Islet of Langerhans (tissue), 1 donor: ENCODE measurements around the gene NOP56.
"Not testable (repeated sequence)": the region's sequence is repeated elsewhere in the genome, so short reads cannot be mapped to it uniquely, and the experiment has no call there.

Source experiments
- FAIRE-seq: peaks from one replicate; lab custom pipeline; 2011; peaks lifted over from hg19 to GRCh38; lab: Jason Lieb, UNC

The NOP56 gene

DNA sequence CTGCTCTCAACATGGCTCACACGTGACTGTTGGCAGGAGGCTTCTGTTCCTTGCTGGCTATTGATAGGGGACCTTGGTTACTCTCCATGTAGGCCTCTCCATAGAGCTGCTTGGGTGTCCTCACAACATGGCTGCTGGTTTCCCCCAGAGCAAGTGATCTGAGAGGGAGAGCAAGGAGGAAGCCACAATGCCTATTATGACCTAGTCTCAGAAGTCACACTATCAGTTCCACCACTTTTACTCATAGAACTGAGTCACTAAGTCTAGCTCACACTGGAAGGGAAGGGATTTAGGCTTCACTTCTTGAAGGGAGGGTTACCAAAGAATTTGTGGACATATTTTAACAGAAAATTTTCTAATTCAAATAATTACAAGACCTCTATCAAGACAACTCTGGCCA lies 8.7 kb upstream of the NOP56 start:
- FAIRE-seq, result no peak

DNA sequence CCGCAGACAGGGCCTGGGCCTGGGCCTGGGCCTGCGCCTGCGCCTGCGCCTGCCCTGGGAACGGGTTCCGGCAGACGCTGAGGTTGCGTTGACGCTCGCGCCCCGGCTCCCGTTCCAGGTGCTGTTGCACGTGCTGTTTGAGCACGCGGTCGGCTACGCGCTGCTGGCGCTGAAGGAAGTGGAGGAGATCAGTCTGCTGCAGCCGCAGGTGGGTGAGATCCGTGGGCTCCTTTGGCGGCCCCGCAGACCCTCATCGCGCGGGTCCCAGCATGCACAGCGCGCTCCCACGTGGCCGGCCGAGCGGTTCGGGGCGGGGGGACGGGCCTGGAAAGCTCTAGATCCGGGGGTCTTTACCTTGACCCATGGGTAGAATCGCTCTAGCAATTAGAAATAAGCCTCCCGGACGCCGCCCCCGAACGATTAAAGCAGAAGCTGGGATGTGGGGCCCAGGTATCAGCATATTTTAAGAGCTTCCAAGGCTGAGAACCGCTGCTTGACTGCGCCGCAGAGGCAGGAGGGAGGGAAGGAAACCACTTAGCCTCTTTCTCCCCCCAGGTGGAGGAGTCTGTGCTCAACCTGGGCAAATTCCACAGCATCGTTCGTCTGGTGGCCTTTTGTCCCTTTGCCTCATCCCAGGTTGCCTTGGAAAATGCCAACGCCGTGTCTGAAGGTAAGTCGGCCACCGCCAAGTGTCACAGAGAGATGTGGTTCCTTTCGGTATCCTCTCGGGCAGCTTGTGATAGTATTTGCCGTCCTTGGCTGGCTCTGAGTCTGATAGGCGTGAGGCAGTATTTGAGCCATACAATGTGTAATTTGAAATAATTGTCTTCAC lies 508 bp downstream of the NOP56 start:
- FAIRE-seq, result no peak

DNA sequence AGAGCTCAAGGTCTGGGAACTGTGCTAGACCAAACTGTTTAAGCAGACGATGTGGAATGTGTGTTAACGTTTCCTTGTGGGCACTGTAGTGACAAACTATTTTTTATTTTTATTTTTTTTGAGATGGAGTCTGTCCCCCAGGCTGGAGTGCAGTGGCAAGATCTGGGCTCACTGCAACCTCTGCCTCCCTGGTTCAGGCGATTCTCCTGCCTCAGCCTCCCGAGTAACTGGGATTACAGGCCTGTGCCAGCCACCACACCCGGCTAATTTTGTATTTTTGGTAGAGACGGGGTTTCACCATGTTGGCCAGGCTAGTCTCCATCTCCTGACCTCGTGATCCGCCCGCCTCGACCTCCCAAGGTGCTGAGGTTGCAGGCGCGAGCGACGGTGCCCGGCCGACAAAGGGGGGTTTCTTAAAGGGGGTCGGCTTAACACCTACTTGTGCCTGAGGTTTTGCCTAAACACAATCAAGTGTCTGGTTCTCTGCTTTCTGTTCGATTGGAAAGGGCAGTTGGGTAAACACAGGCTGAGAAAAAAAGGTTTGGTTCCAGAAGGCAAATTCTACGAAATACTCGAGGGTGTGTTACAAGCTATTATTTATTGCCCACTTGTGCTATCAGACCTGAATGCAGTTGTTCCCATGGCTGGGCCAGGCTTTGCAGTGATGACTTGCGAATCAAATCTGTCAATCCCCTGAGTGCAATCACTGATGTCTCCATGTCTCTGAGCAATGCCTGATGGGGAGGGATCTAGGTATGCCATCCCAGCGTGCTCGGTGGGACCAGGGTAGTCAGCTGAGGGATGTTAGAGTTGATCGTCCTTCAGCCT lies 1.3 kb downstream of the NOP56 start:
- FAIRE-seq, result no peak

DNA sequence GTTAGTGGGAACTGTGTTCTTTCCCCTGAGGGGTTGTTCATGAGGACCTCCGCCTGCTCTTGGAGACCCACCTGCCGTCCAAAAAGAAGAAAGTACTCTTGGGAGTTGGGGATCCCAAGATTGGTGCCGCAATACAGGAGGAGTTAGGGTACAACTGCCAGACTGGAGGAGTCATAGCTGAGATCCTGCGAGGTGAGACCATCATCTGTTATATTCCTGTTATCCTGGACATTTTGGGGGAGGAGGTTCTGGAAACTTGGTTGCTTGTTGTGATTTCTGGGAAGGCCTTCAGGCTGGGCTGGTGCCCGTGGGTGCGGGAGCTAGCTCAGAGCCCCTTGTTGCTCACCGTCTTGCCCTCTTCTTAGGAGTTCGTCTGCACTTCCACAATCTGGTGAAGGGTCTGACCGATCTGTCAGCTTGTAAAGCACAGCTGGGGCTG lies 2.0 kb downstream of the NOP56 start:
- no peak for FAIRE-seq

DNA sequence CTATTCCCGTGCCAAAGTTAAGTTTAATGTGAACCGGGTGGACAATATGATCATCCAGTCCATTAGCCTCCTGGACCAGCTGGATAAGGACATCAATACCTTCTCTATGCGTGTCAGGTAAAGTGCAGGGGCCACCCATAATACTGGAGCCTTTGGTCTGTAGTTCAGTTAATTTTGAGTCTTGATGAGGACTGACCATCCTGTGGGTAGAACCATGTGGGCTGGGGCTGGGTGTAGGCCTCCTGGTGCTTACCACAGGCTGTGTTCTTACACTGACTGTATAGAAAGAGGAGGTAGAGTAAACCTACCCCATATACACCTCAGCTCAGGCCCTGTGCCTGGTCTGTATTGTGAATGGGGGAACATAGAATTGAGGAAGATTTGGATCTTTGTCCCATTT lies 2.4 kb downstream of the NOP56 start:
- FAIRE-seq, result no peak

DNA sequence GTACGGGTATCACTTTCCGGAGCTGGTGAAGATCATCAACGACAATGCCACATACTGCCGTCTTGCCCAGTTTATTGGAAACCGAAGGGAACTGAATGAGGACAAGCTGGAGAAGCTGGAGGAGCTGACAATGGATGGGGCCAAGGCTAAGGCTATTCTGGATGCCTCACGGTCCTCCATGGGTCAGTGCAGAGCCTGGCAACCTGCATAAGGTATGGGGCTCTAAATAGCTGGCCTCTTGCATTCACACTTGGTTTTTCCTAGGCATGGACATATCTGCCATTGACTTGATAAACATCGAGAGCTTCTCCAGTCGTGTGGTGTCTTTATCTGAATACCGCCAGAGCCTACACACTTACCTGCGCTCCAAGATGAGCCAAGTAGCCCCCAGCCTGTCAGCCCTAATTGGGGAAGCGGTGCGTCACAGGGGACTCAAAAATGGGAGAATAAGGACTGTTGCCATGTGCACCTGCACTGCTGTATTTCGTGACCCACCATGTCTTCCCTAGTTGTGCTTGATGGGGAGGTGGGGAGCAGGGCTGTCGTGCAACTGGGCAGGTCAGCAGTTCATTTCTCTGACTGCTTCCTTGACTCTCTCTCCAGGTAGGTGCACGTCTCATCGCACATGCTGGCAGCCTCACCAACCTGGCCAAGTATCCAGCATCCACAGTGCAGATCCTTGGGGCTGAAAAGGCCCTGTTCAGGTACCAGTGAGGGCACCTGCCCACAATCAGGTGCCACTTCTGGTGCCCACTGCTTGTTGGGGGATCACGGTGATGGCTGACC lies 3.1 kb downstream of the NOP56 start:
- no peak for FAIRE-seq

DNA sequence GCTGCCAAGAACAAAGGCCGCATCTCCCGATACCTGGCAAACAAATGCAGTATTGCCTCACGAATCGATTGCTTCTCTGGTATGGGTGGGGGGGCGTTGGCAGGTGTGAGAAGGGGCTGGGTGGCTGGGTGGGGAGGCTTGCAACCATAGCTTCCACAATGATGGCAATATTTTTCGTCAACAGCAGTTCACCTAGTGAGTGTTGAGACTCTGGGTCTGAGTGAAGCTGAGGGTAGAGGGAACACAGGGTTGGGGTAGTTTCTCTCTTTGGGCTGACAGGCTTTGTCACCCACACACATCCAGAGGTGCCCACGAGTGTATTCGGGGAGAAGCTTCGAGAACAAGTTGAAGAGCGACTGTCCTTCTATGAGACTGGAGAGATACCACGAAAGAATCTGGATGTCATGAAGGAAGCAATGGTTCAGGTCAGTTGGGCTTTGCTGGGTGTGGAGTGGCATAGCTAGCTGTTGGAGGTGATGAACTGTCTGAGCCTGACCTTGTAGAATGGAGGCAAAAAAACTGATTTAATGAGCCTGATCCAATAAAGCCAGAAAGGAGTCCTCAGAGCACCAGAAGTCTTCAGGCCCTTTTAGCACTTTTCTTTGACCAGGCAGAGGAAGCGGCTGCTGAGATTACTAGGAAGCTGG lies 4.2 kb downstream of the NOP56 start:
- no peak for FAIRE-seq

DNA sequence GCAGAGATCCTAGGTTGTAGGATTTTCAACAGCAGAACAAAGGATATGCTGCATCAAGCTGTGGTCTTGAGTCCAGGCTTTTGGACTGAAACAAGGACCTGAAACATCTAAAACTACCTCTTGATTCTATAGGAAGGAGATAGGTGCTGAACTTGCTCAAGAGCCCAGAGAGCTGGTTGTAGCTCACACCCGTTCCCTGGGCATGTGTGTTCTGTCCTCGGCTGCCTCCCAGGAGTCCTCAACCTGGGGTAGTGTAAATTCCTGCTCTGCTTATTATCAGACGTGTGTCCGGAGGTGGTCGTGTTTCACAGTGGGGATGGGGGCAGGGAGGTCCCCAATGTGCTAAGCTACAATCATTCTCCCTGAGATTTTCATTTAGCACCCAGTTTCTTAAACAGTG lies 4.8 kb downstream of the NOP56 start:
- FAIRE-seq, result no peak

DNA sequence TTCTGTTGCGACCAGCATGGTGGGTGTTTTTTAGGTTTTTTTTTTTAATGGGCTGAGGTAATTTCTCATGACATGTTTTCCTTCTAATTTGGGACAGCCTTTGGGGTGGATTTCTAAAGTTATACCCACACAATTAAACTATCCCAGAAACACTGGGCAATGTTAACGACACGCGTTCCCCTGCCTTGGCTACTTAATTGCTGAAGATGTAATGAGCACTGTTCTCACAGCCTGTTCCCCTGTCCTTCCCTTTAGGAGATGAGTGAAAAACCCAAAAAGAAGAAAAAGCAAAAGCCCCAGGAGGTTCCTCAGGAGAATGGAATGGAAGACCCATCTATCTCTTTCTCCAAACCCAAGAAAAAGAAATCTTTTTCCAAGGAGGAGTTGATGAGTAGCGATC lies 5.2 kb downstream of the NOP56 start:
- no peak for FAIRE-seq

DNA sequence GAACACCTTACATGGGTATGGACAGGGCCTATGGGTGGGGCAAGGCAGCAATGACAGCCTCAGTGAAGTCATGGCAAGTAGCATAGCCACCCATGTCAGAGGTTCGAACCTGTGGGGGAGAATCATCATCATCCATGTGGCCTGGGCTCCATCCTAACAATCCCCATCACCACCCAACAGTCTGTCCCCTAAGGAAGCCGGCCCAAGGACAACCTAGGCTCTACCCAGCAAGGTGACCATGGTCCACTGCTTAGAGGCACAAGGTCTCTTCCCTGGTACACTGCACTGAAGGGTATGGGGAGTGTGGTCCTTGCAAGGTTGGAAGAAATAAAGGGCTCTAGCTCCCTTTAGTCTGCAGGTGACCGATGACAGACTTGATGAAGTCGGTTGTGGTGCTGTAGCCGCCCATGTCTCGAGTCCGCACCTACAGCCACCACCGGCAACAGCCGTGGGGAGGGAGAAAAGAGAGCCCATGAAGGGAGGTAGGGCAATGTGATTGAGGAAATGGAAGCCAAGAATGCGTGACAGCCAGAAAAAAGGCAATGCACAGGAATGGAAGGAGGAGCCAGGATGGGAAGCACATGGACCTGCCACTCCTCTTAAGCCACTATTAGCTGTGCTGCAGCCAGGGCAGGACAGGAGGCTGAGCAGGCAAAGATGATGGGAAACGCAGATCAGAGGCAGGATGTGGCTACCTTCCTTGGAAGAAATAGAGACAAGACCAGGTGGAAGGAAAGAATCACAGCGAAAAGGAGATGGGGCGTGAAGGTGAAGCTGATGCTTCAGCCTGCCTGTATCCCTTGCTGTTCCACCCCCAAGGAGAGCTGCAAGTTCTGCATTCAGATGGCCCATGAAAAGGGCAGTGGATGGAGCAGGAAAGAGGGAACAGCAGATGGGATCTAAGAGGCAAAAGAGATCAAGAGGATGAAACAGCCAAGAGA lies 6.3 kb downstream of the NOP56 start:
- no peak for FAIRE-seq

DNA sequence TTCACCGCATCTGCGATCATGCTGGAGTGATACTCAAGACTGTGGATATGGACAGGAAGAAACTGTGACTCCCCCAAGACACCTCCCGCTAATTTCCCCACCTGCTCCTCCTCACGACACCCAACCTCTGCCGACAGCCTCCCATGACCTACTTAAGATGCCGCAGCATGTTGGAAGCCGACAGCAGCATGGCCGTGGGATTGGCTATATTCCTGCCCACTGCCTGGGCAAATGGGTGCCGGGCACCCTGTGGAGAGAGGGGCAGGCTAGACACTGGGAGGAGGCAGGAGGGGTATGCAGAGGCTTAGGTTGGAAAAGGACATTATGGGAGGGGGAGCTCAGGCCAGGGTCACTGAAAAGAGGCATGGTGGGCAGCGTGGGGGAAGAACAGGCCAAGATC lies 7.1 kb downstream of the NOP56 start:
- no peak for FAIRE-seq

DNA sequence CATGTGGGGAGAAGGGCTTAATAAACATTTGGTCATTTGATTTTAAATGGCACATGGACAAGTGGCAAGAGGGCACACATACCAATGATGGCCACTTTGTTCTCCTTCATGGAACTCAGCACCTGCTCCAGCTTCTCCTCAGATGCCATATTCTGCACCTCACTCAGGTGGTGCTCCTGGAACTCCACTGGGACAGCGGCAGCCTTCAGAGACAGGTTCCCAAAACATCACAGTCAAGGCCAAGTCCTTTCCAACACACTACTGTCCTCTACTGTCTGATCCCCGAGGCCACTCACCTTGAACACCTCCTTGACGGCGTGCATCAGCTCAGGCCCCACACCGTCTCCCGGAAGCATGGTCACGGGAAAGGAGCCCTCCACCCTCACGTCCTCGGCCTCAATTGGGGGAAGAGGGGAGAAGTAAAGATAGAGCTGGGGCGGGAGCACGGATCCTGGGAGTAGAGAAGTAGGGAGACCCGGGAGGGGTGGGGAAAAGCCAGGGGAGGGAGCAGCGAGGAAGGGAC lies 11.0 kb downstream of the NOP56 start:
- no peak for FAIRE-seq

DNA sequence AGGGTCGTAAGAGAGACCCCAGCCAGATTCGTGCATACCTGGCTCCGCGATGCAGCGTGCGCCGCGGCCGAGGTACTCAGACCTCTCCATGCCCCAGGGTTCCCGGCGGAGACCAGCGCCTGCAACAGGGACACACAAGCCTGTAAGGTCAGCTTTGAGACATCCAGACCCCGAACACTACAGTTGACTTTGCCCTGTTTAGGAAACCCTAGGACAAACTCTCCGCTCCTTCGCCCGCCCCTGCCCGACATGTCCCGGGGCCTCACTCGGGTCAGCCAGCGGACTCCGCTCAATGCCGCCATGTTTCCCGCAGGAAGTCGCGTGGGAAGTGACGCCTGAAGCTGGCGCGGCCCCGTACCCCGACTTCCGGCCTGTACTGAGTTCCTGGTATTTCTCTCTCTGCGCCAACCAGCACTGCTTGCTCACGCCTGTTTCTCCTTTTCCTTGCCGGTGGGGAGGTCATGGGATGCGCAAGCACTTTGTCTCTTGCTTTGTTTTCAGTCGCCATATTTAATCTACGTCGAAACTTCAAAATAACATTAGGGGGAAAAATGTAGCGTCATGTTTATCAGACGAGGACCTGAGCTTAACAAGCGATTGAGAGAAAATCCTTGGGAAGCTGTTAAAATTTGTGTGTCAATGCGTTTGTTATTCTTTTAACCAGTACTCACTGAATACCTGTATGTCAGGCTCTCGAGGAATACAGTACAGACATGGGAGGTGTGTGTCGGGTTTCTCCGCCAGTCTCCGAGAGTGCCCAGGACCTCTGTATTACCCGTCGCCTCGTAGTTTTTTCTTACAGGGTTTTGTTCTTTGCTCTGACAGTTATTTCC lies 11.7 kb downstream of the NOP56 start, which contains the start of gene IDH3B:
Gene IDH3B, minus strand, starts transcription at position 330 of the 833 bp plus-strand sequence. Its CDS starts 28 bp downstream, at position 302.
- peak; percentile 86 for FAIRE-seq

DNA sequence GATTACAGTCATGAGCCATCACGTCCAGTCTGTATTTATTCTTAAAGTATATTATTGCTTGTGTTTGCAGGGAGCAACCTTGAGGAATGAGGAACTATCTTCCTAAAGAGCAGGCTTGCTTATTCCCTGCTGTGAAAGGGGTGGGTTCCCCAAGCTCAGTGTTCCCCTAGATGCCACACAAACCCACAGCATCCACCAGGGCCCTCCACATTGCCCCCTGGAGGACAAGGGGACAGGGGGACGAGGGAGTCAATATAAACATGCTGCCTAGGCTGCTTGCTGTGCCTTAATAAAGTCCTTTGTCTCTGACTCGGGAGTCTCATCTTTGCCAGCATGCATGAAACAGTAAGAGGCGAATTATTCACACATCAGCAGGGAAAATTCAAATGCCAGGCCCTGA lies 19.5 kb downstream of the NOP56 start:
- FAIRE-seq, result no peak

DNA sequence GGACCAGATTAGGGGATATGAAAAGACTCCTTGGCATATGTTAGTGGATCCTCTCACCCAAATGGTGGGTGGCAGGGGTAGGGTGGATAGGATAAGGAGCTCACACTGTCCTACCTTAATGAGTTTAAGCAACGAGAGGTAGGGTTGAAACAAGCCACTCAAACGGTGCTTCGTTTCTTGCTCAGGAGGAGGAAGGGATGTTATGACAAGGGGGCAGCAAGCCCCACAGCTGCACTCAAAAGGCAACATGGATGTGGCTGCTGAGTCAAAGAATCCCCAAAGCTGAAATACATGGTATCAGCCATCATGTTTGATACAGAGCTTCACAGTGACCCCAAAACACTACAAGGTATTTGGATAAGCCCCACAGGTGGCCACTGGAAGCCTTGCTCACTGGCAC lies 20.0 kb downstream of the NOP56 start:
- no peak for FAIRE-seq

DNA sequence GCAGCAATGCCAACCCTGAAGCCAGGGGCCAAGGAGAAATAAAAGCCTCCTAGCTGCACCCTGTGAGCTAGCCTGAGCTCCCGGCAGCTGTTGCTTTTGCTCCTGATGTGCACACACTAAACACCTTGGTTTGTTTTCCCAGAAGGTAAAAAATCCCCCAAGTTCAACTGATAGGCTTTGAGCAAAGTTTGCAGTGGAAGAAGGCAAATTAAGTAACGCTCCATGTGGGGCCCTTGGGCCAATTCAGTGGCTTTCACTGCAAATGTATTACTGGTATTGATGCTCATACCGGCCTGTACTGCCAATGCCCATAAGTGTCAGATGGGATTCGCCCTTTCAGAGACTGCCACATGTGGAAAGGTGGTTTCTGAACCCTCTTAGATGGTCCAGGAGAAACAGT lies 21.0 kb downstream of the NOP56 start:
- FAIRE-seq, result no peak

DNA sequence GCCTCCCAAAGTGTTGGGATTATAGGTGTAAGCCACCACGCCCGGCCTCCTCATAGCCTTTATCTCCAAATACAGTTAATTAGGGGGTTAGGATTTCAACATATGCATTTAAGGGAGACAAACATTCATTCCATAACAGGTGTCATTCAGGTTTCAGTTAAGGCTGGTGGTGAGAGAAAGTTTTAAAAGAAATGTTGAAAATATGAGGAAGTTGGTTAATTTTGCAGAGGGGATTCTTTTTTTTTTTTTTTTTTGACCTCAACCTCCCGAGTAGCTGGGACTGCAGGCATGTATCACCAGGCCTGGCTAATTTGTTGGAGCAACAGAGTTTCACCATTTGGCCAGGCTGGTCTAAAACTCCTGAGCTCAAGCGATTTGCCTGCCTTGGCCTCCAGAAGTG lies 27.6 kb downstream of the NOP56 start:
- no peak for FAIRE-seq

DNA sequence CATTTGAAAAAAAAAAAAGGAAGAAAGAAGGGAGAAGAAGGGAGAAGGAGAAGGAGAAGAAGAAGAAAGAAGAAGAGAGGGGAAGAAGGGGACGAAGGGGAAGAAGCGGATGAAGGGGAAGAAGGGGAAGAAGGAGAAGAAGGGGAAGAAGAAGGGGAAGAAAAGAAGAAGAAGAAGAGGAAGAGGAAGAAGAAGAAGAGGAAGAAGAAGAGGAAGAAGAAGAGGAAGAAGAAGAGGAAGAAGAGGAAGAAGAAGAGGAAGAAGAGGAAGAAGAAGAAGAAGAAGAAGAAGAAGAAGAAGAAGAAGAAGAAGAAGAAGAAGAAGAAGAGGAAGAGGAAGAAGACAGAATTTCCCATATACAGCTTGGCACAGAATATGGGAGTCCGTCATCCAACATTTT lies 29.6 kb downstream of the NOP56 start:
- not testable (repeated sequence) for FAIRE-seq

DNA sequence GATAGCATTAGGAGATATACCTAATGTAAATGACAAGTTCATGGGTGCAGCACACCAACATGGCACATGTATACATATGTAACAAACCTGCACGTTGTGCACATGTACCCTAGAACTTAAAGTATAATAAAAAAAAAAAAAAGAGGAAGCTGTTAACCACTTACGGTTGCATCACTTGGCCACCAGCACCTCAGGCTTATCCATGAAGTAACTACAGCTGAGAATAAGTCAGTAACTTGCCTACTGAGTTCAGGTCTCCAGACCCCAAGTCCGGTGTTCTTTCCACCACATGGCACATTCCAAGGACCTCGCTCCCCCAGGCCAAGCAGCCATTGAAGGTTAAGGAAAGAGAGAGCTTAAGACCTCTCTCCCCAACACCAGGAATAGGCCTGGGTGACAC lies 32.4 kb downstream of the NOP56 start:
- not testable (repeated sequence) for FAIRE-seq

DNA sequence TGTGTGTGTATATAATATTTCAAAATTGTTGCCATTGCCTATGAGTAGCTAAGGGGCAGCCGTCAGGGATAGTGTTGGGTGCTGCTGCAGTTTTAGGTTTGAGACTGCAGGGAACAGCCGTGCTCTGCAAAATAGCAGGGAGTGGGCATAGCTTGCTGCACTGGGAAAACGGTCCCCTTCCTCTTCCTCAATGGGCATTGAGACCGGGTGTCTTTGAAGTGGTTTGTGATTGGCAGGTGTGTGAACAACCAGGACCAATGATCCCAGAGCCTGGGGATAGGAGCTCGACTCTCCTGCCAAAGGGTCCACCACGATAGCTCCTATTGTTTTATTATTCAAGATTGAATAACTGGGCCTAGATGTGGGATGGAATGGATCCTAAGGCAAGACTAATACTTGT lies 35.1 kb downstream of the NOP56 start:
- no peak for FAIRE-seq
